Stimulated activated CD8-positive, alpha-beta memory T cell treated with anti-CD3 and anti-CD28 coated beads, Interleukin-2, amount 100 ng/mL, for 48 hours (primary cell): ENCODE data around the gene LENG8.
"Not testable (repeated sequence)": the region's sequence is repeated elsewhere in the genome, so short reads cannot be mapped to it uniquely, and the experiment has no call there.

Experiments used
- DNase-seq, 2 donors: peaks; one replicate each; pipeline ENCODE4 v3.0.0-alpha.2; 2020; ENCODE audit warnings: low read depth in 2 of 2

The LENG8 gene

DNA sequence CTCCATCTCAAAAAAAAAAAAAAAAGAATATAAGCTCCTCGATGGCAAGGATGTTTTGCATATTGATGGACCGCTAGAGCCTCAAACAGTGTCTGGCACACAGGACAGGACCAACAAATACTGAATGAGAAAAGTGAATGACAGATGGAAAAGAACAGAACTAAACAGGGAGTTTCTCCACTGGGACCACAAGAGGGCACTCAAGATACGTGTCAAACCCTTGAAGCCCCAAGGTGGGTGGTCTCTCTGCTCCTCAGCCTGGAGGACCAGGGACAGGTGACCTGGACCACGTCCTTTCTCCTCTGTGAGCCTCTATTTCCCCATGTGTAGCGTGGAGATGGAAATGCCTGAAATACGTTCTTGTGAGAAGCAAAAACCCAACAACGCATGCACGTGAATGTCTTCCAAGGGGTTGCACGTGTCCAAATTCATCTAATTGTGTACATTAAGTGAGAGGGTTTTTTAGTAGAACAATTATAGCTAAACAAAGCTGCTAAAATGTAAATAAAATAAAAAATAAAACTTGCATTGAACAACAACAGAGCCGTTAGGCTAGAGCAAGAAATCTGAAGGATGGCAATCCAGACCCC, 29.8 kb downstream of the LENG8 start:
- no peak for DNase-seq

DNA sequence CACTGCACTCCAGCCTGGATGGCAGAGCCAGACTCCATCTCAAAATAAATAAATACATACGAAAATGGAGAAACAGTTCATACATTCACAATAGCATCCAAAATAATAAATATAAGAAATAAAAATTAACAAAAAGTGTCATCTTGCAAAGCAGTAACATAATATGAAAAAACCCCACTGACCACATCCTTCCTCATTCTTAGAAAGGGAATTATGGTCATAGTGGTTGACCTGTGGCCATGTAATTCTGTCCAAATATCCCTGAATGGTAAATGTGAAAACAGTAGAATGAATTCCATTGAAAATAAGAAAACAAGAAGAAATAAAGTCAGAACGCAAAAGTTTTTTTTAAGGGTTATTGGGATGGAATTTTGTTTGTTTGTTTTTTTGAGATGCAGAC, 31.1 kb downstream of the LENG8 start:
- no peak for DNase-seq

DNA sequence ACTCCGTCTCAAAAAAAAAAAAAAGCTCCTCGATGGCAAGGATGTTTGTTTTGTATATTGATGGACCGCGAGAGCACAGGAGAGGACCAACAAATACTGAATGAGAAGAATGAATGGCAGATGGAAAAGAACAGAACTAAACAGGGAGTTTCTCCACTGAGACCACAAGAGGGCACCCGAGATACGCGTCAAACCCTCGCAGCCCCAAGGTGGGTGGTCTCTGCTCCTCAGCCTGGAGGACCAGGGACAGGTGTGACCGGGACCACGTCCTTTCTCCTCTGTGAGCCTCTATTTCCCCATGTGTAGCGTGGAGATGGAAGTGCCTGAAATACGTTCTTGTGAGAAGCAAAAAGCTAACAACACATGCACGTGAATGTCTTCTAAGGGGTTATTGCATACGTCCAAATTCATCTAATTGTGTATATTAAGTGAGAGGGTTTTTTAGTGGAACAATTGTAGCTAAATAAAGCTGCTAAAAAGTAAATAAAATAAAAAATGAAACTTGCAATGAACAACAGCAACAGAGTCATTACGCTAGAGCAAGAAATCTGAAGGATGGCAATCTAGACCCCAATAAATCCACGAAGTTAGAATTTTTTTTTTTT, 32.4 kb downstream of the LENG8 start:
- DNase-seq: no peak

DNA sequence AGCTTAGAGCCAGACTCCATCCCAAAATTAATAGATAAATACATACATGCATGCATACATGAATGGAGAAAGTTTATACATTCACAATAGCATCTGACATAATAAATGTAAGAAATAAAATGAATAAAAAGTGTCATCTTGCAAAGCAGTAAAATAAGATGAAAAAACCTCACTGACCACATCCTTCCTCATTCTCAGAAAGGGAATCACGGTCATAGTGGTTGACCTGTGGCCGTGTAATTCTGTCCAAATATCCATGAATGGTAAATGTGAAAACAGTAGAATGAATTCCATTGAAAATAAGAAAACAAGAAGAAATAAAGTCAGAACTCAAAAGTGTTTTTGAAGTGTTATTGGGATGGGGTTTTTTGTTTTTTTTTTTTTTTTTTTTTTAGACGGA, 33.9 kb downstream of the LENG8 start:
- no peak for DNase-seq

DNA sequence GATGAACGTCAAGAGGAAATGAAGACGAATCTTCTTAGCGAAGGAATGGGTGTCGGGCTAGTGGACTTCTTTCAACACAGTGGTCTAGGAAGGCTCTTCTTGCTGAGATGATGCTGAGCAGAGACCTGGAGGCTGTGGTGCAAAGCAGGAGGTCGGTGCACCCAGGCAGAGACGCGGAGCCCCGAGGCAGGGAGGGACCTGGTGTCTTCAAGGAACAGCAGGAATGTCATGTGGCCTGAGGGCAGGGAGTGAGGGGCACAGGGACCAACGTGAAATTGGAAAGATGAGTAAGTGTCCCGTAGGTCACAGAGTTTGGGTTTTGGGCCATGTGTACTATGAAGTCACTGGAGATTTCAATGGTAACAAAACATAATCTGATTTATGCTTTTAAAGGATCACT, 35.5 kb downstream of the LENG8 start:
- no peak for DNase-seq

DNA sequence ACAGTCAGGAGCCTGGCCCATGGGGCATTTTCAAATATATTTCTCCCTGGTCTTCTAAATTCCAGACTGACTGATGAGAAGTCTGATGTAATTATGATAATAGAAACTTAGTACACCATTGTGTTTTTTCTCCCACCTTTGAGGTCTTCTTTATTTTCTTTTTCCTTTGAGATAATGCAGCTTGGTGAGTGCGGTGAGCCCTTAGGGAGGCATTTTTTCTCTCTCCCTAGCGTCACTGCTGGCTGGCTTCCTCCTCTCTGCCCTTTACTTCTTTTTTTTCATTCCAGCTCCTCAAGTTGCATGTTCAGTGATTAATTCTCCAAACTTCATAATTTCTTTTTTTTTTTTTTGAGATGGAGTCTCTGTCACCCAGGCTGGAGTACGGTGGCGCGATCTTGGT, 36.9 kb downstream of the LENG8 start:
- no peak for DNase-seq

DNA sequence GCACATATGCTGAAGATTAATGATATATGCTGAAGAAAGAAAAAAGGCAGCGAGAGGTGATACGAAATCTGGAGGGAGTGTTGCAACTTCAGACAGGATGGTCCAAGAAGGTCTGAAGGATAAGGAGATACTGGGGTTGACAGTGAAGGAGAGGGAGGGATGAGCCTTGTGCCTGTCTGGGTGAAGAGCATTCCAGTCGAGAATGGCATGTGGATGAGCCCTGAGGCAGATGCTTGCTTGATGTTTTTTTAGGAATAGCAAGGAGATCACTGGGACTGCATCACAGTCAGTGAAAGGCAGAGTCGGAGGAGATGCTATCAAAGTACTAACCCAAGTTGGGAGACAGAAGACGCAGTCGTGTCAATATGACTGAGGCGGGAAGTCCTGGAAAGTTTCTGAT, 40.3 kb downstream of the LENG8 start:
- DNase-seq: no peak

DNA sequence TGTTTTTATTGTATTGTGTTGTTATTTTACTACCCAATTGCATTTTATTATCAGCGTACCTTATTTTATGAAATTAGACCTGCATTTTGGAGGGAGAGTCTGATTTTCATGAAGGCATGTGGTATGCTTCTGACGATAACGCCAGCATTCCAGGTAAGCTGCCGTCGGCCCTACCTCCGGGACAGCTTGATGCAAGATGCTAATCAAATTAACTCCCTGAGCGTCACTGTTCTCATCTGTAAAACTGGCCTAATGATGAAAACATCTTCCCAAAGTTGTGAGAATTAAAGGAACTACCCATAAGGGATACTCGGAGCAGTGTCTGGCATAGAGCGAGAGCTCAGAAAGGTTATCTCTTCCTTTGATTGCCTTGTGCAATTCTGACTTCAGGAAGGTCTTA, 40.8 kb downstream of the LENG8 start:
- DNase-seq: no peak

DNA sequence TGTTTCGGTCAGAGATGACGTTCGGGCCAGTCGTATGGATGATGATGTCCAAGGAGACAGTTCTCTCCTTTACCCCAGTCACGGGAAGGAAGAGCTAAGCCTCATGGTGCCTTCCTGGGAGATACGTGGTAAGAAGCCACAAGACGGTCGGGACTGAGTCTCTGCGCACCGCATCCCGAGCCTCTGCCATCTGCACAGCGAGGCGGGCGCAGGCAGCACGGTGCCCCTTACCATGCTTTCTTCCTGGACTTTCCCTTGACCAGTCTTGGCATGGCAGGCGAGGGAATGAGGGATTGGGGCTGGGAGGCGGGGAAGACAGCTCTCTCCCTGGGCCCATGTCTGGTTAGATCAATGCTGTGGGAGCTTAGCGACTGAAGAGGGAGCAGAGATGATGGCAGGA, 43.6 kb downstream of the LENG8 start:
- no peak for DNase-seq

DNA sequence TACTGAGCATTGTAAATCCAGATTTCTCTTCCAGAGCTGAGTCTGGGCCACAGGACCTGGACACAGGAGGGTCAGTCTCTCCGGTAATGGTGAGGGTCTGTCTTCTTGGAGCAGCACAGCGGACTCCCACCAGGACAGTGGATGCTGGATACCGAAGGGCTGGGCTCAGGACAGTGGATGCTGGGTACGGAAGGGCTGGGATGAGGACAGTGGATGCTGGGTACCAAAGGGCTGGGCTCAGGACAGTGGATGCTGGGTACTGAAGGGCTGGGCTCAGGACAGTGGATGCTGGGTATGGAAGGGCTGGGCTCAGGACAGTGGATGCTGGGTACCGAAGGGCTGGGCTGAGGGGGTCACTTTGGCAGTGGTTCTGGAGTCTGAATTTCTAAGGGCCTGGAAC, 44.1 kb downstream of the LENG8 start:
- not testable (repeated sequence) for DNase-seq

DNA sequence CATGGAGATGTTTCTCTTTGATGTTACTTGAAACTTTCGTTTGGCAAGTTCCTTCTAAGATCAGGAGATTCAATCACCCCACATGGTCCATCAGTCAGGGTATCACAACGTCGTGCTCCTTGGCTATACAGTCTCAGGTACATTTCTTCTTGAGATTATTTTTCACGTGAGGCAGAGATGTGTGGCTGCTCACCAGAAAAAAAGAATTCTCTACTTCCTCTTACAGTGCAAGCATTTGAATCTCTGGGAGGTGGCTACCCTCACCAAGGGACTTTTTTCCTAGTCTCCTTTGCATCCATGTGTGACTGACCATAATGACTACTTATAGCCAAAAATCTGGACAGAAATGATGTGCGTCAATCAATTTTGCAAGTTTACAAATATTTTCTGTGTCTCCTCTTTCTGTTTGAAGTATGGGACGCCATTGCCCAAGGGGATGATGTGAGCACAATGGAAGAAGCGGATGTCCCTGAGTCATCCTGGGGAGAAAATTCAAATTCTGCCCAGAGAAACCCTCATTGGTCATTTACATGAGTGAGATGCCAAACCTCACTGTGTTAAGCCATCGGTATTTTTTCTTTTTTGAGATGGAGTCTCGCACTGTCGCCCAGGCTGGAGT, 45.1 kb downstream of the LENG8 start:
- DNase-seq: no peak

DNA sequence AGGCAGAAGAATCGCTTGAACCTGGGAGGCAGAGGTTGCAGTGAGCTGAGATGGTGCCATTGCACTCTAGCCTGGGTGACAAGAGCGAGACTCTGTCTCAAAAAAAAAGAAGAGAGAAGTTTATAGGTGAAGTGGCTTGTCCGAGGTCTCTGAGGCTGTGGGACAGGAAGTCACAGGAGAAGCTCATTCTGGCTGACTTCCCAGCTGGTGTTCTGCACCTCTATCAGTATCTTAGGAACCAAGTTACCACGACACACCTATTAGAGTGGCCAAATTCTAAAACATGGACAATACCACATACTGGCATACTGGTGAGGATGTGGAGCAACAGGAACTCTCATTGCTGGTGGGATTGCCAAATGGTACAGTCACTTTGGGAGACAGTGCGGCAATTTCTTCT, 46.3 kb downstream of the LENG8 start:
- DNase-seq: not testable (repeated sequence)

DNA sequence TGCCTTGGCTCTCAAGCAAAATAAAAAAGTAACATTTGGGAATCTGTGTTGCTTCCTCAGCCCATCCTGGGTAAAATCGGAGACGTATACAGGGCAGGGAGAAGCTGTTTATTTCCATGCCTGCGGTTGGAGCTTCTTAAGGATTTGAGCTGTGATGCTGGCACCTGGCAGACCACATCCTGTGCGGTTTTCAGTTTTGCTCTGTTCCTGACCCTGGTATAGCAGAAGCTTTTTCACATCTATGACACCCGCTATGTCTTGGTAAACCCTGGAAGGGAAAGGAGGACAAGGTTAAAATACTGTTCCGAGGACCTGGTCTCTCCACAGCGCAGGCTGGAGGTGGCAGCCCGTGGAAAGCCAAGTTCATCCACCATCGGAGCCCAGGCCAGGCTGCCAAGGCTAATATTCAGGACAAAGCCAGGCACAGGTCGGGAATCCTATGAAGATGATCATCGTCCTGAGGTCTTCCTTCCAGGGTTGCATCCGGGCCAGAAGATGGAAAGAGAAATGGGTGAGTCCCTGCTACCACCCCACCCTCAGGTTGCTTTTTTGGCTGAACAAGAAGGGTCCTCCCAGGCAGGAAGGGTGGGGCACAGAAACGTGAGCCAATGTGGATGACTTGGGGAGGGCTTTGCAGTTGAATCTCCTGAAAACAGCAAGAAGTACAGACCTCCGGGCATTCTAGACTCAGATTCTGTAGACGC, 48.9 kb downstream of the LENG8 start:
- not testable (repeated sequence) for DNase-seq

DNA sequence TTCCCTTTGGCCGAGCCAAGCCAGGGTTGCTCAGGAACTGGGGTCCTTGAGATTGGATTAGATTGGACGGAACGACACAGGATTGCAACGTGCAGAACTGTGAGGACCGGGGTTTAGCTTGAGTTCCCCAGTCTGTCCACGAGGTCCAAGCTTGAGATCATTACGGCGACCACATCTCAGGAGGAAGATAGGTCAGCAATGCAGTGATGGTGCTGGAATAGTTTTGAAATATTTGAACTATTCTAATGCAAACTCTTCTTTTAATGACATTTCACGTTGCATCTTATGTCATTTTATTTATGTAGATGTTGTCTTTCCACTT, 49.4 kb downstream of the LENG8 start:
- not testable (repeated sequence) for DNase-seq

DNA sequence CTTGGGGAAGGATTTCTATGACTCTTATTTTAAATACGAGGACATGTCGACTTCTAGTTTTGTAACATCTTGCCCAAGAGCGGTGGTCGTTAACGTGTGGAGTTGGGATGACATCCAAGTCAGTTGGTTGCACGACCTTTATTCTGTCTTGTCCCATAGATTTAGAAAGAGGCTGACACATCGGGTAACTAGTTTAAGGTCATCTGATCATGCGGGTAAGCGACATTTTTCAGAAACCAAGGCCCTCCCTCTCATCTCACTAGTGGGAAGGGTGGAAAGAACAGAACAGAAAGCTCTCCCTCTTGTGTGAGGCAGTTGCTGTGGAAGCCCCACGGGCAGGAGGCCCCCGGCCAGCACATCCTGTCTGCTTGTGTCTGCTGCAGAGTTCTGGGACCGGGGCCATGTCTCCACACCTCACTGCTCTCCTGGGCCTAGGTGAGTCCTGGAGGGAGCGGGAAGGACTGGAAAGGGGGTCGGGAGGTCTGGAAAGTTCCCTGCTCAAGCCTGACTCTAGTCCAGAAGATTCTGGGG, 53.6 kb downstream of the LENG8 start, which contains the start of gene LAIR2:
Gene LAIR2, plus strand, starts transcription at position 314 of the 531 bp plus-strand sequence. Its CDS starts 88 bp downstream, at position 402.
- DNase-seq: no peak

DNA sequence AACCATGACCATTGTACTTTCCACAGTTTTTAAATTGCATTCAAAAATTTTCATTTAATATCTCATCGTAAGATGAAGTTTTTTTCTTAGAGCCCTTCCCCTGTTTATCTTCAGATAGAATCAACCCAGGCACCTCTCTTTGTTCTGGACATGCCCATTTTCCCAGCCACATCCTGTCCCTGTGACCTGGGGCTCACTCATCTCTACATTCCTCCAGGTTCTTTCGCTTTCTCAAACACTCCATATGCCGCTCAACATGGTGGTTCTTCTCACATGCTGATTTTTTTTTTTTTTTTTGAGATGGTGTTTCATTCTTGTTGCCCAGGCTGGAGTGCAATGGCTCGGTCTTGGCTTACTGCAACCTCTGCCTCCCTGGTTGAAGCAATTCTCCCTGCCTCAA, 56.5 kb downstream of the LENG8 start:
- DNase-seq: not testable (repeated sequence)

DNA sequence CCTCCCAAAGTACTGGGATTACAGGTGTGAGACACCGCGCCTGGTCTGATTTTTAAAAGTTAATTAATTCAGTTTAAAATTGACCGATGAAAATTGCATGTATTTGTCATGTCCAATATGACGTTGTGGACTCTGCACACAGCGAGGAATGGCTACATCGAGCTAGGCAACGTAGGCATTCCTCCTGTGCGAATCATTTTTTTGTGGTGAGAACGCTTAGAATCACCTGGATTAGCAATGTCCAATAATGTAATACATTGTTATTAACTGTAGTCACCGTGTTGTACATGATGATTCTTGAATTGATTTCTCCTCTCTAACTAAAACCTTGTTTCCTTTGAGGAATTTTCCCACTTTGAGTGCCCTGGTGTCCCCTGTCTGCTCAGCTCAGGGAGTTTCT, 57.1 kb downstream of the LENG8 start:
- DNase-seq: no peak

DNA sequence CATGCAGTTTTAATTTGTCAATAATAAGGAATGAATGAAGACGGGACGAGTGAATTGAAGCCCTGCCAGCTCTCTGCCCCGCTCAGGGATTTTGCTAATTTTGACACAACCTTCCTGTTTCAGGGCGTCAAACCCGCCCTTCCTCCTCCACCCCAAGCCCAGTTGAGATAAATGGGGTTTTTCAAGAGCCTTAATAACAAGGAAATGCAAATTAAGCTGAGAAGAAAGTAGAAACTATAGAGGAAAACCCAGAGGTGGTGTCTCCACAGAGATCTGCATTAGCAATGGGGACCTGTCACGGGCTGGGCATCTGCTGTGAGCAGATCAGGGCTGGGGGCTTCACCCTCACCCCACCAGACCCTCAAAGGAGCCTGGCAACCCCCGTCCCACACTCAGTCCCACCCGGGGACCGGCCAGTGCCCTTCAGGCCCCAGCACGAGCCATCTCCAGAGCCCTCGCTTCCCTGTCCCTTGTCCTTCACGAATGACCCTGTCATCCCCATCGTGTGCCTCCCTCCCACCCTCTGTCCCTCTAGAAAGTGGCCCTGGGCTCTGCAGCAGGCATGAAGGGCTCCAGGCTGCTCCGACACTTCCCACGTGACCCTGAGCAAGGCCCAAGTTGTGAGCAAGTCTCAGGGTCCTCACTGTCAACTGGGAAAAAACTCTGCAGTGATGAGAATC, 58.2 kb downstream of the LENG8 start:
- not testable (repeated sequence) for DNase-seq

DNA sequence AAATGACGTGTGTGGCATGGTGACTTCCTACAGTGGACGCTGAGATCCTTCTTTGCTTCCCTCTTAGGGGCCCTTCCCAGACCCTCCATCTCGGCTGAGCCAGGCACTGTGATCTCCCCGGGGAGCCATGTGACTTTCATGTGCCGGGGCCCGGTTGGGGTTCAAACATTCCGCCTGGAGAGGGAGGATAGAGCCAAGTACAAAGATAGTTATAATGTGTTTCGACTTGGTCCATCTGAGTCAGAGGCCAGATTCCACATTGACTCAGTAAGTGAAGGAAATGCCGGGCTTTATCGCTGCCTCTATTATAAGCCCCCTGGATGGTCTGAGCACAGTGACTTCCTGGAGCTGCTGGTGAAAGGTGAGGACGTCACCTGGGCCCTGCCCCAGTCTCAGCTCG, 58.8 kb downstream of the LENG8 start:
- no peak for DNase-seq

DNA sequence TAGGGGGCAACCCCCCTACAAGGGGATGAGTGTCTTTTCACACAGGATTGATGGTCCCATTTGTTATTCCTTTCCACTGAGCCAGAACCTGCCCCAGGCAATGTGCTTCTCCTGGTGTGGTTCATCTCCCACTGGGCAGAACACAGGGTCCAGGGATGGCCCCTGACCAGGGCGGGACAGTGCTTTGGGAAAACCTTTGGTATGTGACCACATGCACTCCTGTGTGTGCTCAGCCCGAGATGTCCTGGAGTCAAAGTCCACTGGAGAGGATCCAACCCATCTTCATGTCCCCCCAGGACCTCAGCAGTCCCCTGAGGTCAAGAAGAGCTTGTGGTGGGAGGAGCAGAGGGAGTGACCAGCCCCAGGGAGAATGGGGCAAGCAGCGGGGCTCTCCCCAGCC, 59.5 kb downstream of the LENG8 start:
- DNase-seq: not testable (repeated sequence)

DNA sequence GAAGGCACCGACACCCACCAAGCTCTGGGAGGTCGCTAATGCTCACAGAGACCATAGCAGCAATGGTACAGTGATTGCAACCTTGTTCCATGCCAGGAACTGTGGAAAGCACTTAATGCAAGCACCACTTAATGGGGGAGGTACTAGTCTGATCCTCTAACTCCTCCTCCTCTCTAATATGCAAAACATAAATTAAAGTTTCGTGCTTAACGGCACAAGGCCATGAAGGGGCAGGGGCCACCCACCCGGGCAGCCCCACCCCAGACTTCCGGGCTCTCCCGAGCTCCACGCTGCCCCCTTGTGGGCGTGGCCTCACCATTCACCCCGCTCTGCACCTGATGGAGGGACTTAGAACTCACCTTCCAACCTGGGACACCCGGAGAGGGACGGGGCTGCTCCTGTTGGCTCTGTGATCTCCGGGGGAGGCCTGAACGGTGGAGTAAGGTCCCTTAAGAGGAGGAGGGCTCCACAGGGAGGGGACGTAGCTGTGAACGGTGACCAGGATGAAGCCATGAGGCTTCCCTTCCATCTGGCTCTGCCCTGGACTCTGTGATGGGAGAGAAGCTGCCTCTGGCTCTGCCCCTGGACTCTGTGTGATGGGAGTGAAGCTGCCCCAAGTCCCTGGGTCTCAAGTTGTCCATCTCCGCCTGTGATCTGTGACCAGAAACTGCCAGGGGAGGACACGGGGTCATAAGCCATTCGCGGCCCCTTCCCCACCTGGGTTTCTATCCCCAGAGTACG, 60.4 kb downstream of the LENG8 start:
- not testable (repeated sequence) for DNase-seq
